Large intestine (tissue), 12 donors: ENCODE measurements around the gene MMEL1. TPM values are rescaled to one million over a fixed set of nuclear protein-coding genes. Genes with fewer than 3 reads are reported as not detected.
"Not testable (repeated sequence)": the region's sequence is repeated elsewhere in the genome, so short reads cannot be mapped to it uniquely, and the experiment has no call there.

ENCODE experiments used
- DNase-seq, 2 donors: peaks; one replicate each; pipeline versions ENCODE4 v3.0.0 to v3.0.0-alpha.2; 2013
- H3K27ac ChIP-seq: one replicate; pipeline ENCODE4 v1.5.1; 2013; ENCODE audit warnings: low read length
- H3K27me3 ChIP-seq: 2 replicates; pipeline ENCODE4 v1.6.1; 2013; ENCODE audit warnings: low read length; ENCODE audit not compliant: control insufficient read depth, insufficient read depth
- H3K36me3 ChIP-seq: 2 replicates; pipeline ENCODE4 v1.6.1; 2013; ENCODE audit warnings: low read length; ENCODE audit not compliant: control insufficient read depth, insufficient read depth
- H3K4me1 ChIP-seq: one replicate; pipeline ENCODE4 v1.6.1; 2013; ENCODE audit warnings: low read length; ENCODE audit not compliant: control insufficient read depth, insufficient read depth
- H3K4me3 ChIP-seq: one replicate; pipeline ENCODE4 v1.5.1; 2013; ENCODE audit warnings: low read length
- H3K9me3 ChIP-seq: one replicate; pipeline ENCODE4 v1.6.1; 2013; ENCODE audit warnings: mild to moderate bottlenecking, low read depth, low read length, moderate library complexity; ENCODE audit not compliant: control insufficient read depth
- WGBS: methylation state at CpG from one replicate; pipeline ENCODE4 v1.1.5; 2013; ENCODE audit warnings: low lambda C conversion rate; ENCODE audit not compliant: insufficient coverage; 5-methylcytosine and 5-hydroxymethylcytosine counted together
- long read RNA-seq, 11 donors: transcript quantifications; one replicate each; lab custom pipeline, GENCODE V29; 2026
- polyA plus RNA-seq: library from polyadenylated mRNA; unstranded; fragments of 120-200 nt; gene quantifications from one replicate; pipeline ENCODE4 v1.2.1, GENCODE V29; 2013

Gene MMEL1
- 14.3 TPM for polyA plus RNA-seq
- long read RNA-seq, donor 1, partial matches to known transcripts = 26 of 27 reads
- long read RNA-seq, donor 1, other reads (novel, unspliced or antisense) = 0 of 27 reads
- long read RNA-seq, donor 2, partial matches to known transcripts = 67 of 241 reads
- long read RNA-seq, donor 2, other reads (novel, unspliced or antisense) = 174 of 241 reads
- long read RNA-seq, donor 3 = 0 reads
- long read RNA-seq, donor 4 = 0 reads
- long read RNA-seq, donor 5, partial matches to known transcripts = 0 of 8 reads
- long read RNA-seq, donor 5, other reads (novel, unspliced or antisense) = 8 of 8 reads
- long read RNA-seq, donor 6, partial matches to known transcripts = 60 of 114 reads
- long read RNA-seq, donor 6, other reads (novel, unspliced or antisense) = 53 of 114 reads
- long read RNA-seq, donor 7 = 0 reads
- long read RNA-seq, donor 8, partial matches to known transcripts = 10 of 45 reads
- long read RNA-seq, donor 8, other reads (novel, unspliced or antisense) = 35 of 45 reads
- long read RNA-seq, donor 9 = 0 reads
- long read RNA-seq, donor 10 = 0 reads
- long read RNA-seq, donor 11, partial matches to known transcripts = 82 of 190 reads
- long read RNA-seq, donor 11, other reads (novel, unspliced or antisense) = 107 of 190 reads

GRCh38 chr1:2632561-2633361, at the start of gene MMEL1:
Gene MMEL1 (minus strand): TSS chr1:2633016. CDS start chr1:2629484, 3,532 bp downstream.
- DNase-seq = peak; percentile 91 to 94
- WGBS = no CpG with 5 or more reads among the region's 16 CpGs
- Histone ChIP-seq H3K27ac (peak within 1 kb of the TSS; percentile 83), H3K27me3 (peaks cover 21% of the 10 kb centered on the region), H3K4me1 (peaks cover 51% of the 10 kb centered on the region), H3K9me3 (peaks cover 17% of the 10 kb centered on the region), H3K36me3 (no peaks in the 10 kb centered on the region), H3K4me3 (no peak within 1 kb of the TSS)

- H3K27ac ChIP-seq, H3K36me3 ChIP-seq, H3K27me3 ChIP-seq, H3K4me1 ChIP-seq, H3K9me3 ChIP-seq, H3K4me3 ChIP-seq, DNase-seq: not testable (repeated sequence)
- WGBS = no CpG with 5 or more reads among the region's 10 CpGs
These were observed 43.9 kb upstream of the MMEL1 start for GRCh38 chr1:2676726-2677125.

GRCh38 chr1:2671656-2672055, 38.8 kb upstream of the MMEL1 start:
- DNase-seq, H3K4me3 ChIP-seq, H3K9me3 ChIP-seq, H3K36me3 ChIP-seq, H3K4me1 ChIP-seq, H3K27me3 ChIP-seq, H3K27ac ChIP-seq: not testable (repeated sequence)
- no CpG with 5 or more reads among the region's 11 CpGs for WGBS

- H3K27me3 ChIP-seq, H3K27ac ChIP-seq, H3K4me1 ChIP-seq, H3K36me3 ChIP-seq, DNase-seq, H3K4me3 ChIP-seq: not testable (repeated sequence)
- H3K9me3 ChIP-seq = peaks cover 14% of the 10 kb centered on the region
- no CpG with 5 or more reads among the region's 8 CpGs for WGBS
These were observed 27.0 kb upstream of the MMEL1 start for GRCh38 chr1:2659806-2660205.

GRCh38 chr1:2657909-2658308, 25.1 kb upstream of the MMEL1 start:
- H3K4me1 ChIP-seq, DNase-seq, H3K36me3 ChIP-seq, H3K27me3 ChIP-seq, H3K4me3 ChIP-seq, H3K27ac ChIP-seq: not testable (repeated sequence)
- H3K9me3 ChIP-seq = peaks cover 29% of the 10 kb centered on the region
- no CpG with 5 or more reads among the region's 10 CpGs for WGBS

- WGBS = no CpG with 5 or more reads among the region's 12 CpGs
- H3K4me1 ChIP-seq, H3K27me3 ChIP-seq, H3K36me3 ChIP-seq, H3K27ac ChIP-seq, DNase-seq, H3K4me3 ChIP-seq: not testable (repeated sequence)
- peaks cover 29% of the 10 kb centered on the region for H3K9me3 ChIP-seq
These were observed 24.3 kb upstream of the MMEL1 start for GRCh38 chr1:2657124-2657523.

GRCh38 chr1:2655598-2656434, 23.0 kb upstream of the MMEL1 start:
- H3K27me3 ChIP-seq, H3K27ac ChIP-seq, H3K4me1 ChIP-seq, H3K4me3 ChIP-seq, DNase-seq, H3K36me3 ChIP-seq: not testable (repeated sequence)
- no CpG with 5 or more reads among the region's 16 CpGs for WGBS
- H3K9me3 ChIP-seq = peaks cover 29% of the 10 kb centered on the region

- H3K27me3 ChIP-seq, DNase-seq, H3K27ac ChIP-seq, H3K4me3 ChIP-seq, H3K4me1 ChIP-seq, H3K36me3 ChIP-seq: not testable (repeated sequence)
- peaks cover 29% of the 10 kb centered on the region for H3K9me3 ChIP-seq
- WGBS = 28% methylated on average over 3 of the region's 14 CpGs
These were observed 21.7 kb upstream of the MMEL1 start for GRCh38 chr1:2654443-2654948.

- DNase-seq = peak in 1 of 2 donors; percentile 3
- 0% methylated on average over 2 of the region's 14 CpGs for WGBS
- not testable (repeated sequence) for H3K27me3 ChIP-seq, H3K27ac ChIP-seq, H3K36me3 ChIP-seq, H3K4me1 ChIP-seq, H3K4me3 ChIP-seq
- H3K9me3 ChIP-seq = peaks cover 29% of the 10 kb centered on the region
These were observed 21.1 kb upstream of the MMEL1 start for GRCh38 chr1:2653741-2654442.
